NCI-H82 (cell line): ENCODE measurements around the gene IGFBP2.

ENCODE experiments used
- DNase-seq: peaks from one replicate; lab custom pipeline; 2025; lab: John Stamatoyannopoulos, UW

Gene IGFBP2

GRCh38 chr2:216701544-216701943 lies 68.3 kb downstream of the IGFBP2 start:
- DNase-seq = no peak

DNA sequence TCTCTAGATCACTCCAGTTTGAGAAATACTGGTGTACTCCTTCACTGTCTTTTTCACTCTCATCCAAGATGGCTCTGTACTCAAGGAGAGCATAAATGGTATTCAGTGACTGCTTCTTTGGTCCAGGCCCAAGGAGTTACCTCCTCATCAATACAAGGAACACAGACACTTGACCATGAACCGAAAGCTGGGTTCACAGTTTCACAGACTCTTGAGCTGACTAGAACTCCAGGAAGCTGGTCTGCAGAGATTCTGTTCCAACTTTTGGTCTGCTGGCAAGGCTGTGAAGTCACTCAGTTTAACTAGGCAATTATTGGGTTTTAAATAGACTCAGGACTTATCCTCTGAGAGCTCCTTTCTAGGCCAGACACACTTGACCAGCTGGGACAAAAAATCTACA lies 69.5 kb downstream of the IGFBP2 start:
- no peak for DNase-seq

GRCh38 chr2:216710551-216711301 lies 77.5 kb downstream of the IGFBP2 start:
- DNase-seq = no peak

DNA sequence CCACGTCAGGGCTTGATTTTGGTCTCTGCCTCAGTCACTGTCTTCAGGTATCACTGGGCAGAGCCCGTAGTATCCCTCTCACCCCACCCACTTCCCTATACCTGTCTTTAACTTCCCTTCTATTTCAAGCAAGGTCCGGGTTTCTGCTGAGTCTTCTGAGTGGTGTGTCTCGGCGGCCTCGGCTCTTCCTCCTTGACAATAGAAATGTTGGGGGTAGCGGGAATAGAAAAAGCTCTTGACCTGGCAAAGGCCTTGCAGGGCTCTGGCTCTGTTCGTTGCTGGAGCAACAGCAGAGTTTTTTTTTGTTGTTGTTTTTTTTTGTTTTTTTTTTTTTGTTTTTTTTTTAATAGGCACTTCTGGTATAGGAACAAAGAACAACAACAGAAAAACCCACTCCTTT lies 78.1 kb downstream of the IGFBP2 start:
- DNase-seq = no peak

DNA sequence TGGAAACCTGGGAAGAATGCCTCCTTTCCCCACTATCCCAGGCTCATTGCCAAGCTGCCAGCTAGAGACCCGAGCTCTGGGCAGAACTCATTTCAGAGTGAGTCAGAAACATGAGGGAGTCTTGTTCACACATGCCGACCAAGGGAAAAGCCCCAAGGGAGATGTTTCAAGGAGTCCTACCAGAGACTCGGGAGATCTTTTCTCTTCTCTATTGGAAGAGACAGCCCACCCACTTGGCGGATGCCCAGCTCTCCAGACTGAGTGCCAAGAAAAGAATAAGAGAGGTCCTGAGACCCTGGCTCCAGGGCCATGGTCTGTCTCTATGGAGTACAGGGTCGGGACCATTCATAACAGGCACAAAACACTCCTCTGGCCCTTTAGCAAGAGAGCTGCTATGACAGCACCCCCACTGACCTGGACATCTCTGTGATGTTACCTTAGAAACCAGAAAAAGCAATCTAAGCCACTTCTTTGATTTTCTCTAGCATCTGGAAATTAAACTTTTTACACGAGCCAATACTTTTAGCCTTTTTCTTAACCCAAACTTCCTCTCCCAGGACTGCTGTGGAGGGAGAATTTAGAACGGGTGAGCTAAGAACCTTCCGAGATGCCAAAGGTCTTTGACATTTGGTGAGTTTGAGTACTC lies 80.6 kb downstream of the IGFBP2 start:
- no peak for DNase-seq
